Left lung (tissue), 10 donors: ENCODE data around the gene AOPEP. TPM values are rescaled to one million over a fixed set of nuclear protein-coding genes. Genes with fewer than 3 reads are reported as not detected.

Experiments used
- ATAC-seq: fragments of 200-7000 bp; cut with Tn5 transposase; one replicate; pipeline ENCODE4 v1.9.1; 2020; ENCODE audit warnings: moderate library complexity
- DNase-seq, 4 donors: peaks; one replicate each; pipeline ENCODE4 v3.0.0-alpha.2; 2013 to 2020
- H3K27ac ChIP-seq, 2 donors: fragments of 200-600 bp; sonication (generic) in 1 of 2; one replicate each; pipeline versions ENCODE4 v1.5.0 to v1.8.0; 2020 to 2021
- H3K27me3 ChIP-seq, 2 donors: fragments of 200-600 bp; sonication (generic) in 1 of 2; one replicate each; pipeline versions ENCODE4 v1.5.0 to v1.8.0; 2020 to 2021
- H3K36me3 ChIP-seq, 2 donors: fragments of 200-600 bp; sonication (generic) in 1 of 2; one replicate each; pipeline versions ENCODE4 v1.5.0 to v1.8.0; 2020 to 2021
- H3K4me1 ChIP-seq, 2 donors: fragments of 200-600 bp; one replicate each; pipeline ENCODE4 v1.8.0; 2021
- H3K4me3 ChIP-seq, 2 donors: fragments of 200-600 bp; sonication (generic) in 1 of 2; one replicate each; pipeline versions ENCODE4 v1.5.0 to v1.8.0; 2020 to 2021; ENCODE audit warnings: mild to moderate bottlenecking in 1 of 2
- H3K9me3 ChIP-seq, 2 donors: fragments of 200-600 bp; sonication (generic) in 1 of 2; one replicate each; pipeline versions ENCODE4 v1.5.0 to v1.8.0; 2020 to 2021
- CTCF ChIP-seq, 2 donors: fragments of 200-600 bp; sonication (generic) in 1 of 2; IDR thresholded peaks; one replicate each; pipeline versions ENCODE4 v1.5.0 to v1.8.0; 2021; ENCODE audit warnings: antibody characterized with exemption in 2 of 2
- intact Hi-C, 2 donors: fragments of 100-400 bp; cut with DNase I; formaldehyde crosslinking; loops; one replicate each; pipeline versions ENCODE4 v1.11.2 to v1.14.2; 2022
- polyA plus RNA-seq, 6 donors: library from polyadenylated mRNA; unstranded; fragments of 120-200 nt; gene quantifications; one replicate each; pipeline ENCODE4 v1.2.1, GENCODE V29; 2013; ENCODE audit not compliant: insufficient read length in 6 of 6
- total RNA-seq, 2 donors: library from RNA; stranded (reverse); fragmentation: NEBNext Ultra II Directional; extraction: Animal tissue kit (Norgen Biotek cat#: 25700); gene quantifications; one replicate each; pipeline ENCODE4 v1.2.1, GENCODE V29; 2021
- donor health status: DM: no; HTN: yes; CAD: no.
- donor health status: DM: no; HTN: no; CAD: no.

Gene AOPEP
- total and polyA plus RNA-seq, 8 donors: 32.5 to 83.2 (median 39.9) TPM

GRCh38 chr9:94833802-94834201 is 107.3 kb downstream of the AOPEP start:
- intact Hi-C loops: no loop called here
- H3K9me3 ChIP-seq: peaks cover 0 to 13% of the 10 kb centered on the region in 2 donors

GRCh38 chr9:94837404-94837803 is 110.9 kb downstream of the AOPEP start:
- DNase-seq: no peak
- no peak for ATAC-seq
- intact Hi-C loops: no loop called here
- no peak for TF ChIP-seq CTCF (IDR thresholded peaks at IDR 0.05)
- Histone ChIP-seq H3K4me3 (no peak overlapping the region), H3K27me3 (no peaks in the 10 kb centered on the region), H3K9me3 (peaks cover 0 to 12% of the 10 kb centered on the region in 2 donors), H3K36me3 (no peaks in the 10 kb centered on the region), H3K4me1 (no peaks in the 10 kb centered on the region), H3K27ac (no peak overlapping the region)

More at GRCh38 chr9:94833802-94834201, 107.3 kb downstream of the AOPEP start:
- no peaks in the 10 kb centered on the region for H3K27me3 ChIP-seq
- no peaks in the 10 kb centered on the region for H3K36me3 ChIP-seq
- TF ChIP-seq CTCF (IDR thresholded peaks at IDR 0.05): no peak
- H3K4me1 ChIP-seq: no peaks in the 10 kb centered on the region
- H3K27ac ChIP-seq: no peak overlapping the region
- no peak for ATAC-seq
- H3K4me3 ChIP-seq: no peak overlapping the region
- no peak for DNase-seq

- Histone ChIP-seq H3K4me3 (no peak overlapping the region), H3K27ac (no peak overlapping the region), H3K36me3 (no peaks in the 10 kb centered on the region), H3K27me3 (no peaks in the 10 kb centered on the region), H3K4me1 (no peaks in the 10 kb centered on the region), H3K9me3 (peaks cover 0 to 12% of the 10 kb centered on the region in 2 donors)
- TF ChIP-seq CTCF (IDR thresholded peaks at IDR 0.05): no peak
- intact Hi-C loops: no loop called here
- ATAC-seq (no peak), DNase-seq (no peak)
Measured at GRCh38 chr9:94839398-94839797, 112.9 kb downstream of the AOPEP start.

DNA sequence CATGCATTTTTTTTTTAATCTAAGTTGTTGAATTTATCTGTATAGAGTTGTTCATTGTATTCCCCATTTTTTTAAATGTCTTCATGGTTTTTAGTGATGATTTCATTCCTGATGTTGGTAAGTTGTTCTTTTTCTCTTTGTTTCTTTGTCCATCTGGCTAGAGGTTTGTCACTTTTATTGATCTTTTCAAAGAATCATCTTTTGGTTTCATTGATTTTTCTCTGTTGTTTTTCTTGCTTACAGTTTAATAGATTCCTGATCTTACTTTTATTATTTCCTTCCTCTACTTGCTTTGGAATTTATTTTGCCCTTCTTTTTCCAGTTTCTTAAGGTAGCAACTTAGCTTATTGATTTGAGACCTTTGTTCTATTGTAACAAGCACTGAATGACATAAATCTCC is 114.2 kb downstream of the AOPEP start:
- Histone ChIP-seq H3K9me3 (peaks cover 0 to 12% of the 10 kb centered on the region in 2 donors), H3K4me3 (no peak overlapping the region), H3K4me1 (no peaks in the 10 kb centered on the region), H3K27ac (no peak overlapping the region), H3K27me3 (no peaks in the 10 kb centered on the region), H3K36me3 (no peaks in the 10 kb centered on the region)
- DNase-seq: no peak
- intact Hi-C loops: no loop called here
- TF ChIP-seq CTCF (IDR thresholded peaks at IDR 0.05): no peak
- ATAC-seq: no peak

- H3K36me3 ChIP-seq: no peaks in the 10 kb centered on the region
- no peak overlapping the region for H3K4me3 ChIP-seq
- no peaks in the 10 kb centered on the region for H3K27me3 ChIP-seq
- intact Hi-C loops: no loop called here
- peaks cover 0 to 3% of the 10 kb centered on the region in 2 donors for H3K9me3 ChIP-seq
- H3K4me1 ChIP-seq: no peaks in the 10 kb centered on the region
- TF ChIP-seq CTCF (IDR thresholded peaks at IDR 0.05): no peak
- no peak for ATAC-seq
- no peak for DNase-seq
- no peak overlapping the region for H3K27ac ChIP-seq
Measured at GRCh38 chr9:94843134-94843533, 116.6 kb downstream of the AOPEP start.
